Anterior cingulate cortex (tissue), 58 donors: ENCODE data around the gene PACSIN1.
"Not testable (repeated sequence)": the region's sequence is repeated elsewhere in the genome, so short reads cannot be mapped to it uniquely, and the experiment has no call there.

Experiments
- DNase-seq, 58 donors: peaks; one replicate each; lab custom pipeline; 2025; lab: John Stamatoyannopoulos, UW

PACSIN1 gene

DNA sequence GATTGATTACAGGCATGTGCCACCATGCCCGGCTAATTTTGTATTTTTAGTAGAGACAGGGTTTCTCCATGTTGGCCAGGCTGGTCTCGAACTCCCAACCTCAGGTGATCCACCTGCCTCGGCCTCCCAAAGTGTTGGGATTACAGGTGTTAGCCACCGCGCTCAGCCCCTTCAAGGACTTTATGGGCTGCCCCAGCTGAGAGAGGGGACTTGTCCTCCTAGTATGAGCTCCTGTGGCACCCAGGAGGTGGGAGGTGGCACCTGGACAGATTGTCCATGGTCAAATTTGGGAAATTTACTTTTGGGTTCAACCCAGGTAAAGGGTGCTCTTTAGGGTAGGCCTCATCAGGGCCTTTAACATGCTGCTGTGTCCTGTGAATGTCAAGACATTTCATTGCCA, 17.9 kb downstream of the PACSIN1 start:
- DNase-seq, result not testable (repeated sequence)

DNA sequence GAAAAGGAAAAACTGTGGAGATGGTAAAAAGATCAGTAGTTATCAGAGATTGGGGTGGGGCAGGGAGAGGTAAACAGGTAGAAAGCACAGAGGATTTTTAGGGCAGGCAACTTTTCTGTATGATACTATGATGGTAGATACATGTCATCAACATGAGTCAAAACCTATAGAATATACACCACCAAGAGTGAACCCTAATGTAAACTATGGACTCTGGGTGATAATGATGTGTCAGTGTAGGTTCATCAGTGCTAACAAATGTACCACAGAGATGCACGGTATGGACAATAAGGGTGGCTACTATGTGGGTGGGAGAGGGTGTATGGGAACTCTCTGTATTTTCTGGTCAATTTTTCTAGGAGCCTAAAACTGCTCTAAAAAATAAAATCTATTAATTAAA, 18.5 kb downstream of the PACSIN1 start:
- DNase-seq, result no peak

- no peak for DNase-seq
Measured at GRCh38 chr6:34484899-34485298, 19.0 kb downstream of the PACSIN1 start.

DNA sequence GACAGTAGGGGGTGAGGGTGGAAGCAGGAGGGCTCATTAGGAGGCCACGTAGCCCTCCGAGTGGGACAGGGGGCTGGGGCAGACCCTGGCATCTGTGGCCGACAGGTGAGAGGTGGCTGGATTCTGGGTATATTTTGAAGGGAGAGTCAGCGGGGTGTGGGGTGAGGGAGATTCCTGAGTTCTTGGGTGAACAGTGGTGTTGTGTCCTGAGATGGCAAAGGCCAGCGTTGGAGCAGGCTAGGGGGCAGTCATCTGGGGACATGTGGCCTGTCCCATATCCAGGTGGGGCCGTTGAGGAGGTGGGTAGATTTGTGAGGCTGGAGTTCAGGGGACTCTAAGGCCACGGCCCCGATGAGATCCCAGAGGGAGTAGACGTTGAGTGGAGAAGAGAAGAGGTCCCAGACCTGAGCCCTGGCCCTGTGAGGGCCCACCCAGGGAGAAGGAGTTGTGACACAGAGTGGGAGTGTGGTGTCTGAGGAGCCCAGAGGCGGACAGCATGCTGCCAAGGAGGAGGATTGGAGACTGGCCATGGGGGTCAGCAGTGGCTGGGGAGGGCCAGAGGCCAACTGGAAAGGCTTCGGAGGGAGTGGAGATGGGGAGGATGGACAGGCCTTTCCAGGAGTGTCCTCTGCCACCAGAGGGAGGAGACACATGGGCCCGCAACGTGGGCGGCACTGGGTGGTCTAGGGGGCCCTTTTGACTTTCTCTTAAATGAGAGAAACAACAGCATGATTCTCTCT, 19.6 kb downstream of the PACSIN1 start:
- no peak for DNase-seq

- DNase-seq, result no peak
Measured at GRCh38 chr6:34486106-34486740, 20.3 kb downstream of the PACSIN1 start.

DNA sequence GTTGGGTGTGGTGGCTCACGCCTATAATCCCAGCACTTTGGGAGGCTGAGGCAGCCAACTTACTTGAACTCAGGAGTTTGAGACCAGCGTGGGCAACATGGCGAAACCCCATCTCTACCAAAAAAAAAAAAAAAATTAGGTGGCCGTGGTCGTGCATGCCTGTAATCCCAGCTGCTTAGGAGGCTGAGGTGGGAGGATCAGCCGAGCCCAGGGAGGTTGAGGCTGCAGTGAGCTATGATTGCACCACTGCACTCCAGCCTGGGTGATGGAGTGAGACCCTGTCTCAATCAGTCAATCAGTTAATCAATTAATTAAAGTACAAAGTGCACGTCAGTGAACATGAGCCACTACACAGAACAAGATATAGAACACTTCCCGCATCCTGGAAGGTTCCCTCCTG, 21.0 kb downstream of the PACSIN1 start:
- DNase-seq, result not testable (repeated sequence)

GRCh38 chr6:34487536-34487935, 21.7 kb downstream of the PACSIN1 start:
- no peak for DNase-seq

DNA sequence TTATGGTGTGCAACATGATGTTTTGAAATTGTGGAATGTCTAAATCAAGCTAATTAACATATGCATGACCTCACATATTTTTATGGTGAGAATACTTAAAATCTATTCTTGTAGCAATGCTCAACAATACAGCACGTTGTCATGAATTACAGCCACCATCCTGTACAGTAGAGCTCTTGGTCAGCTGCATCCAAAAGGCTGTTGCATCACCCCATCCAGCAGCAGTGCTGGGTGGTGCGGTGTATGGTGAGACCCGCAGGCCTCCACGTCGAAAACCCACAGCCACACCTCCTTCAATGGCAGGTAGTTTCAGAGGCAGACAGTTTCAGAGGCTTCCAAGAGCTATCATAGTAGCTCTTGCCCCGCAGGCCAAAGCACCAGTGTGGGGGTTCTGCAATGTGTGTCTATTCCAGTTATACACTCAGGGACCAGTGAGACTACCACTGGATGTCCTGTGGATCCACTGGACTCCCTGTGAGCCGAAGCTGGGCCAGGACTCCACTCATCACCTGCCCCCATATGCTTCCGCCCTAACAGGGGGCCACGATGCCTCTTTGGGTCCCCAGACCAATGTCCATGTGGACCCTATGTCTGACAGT, 23.4 kb downstream of the PACSIN1 start:
- DNase-seq, result no peak

DNA sequence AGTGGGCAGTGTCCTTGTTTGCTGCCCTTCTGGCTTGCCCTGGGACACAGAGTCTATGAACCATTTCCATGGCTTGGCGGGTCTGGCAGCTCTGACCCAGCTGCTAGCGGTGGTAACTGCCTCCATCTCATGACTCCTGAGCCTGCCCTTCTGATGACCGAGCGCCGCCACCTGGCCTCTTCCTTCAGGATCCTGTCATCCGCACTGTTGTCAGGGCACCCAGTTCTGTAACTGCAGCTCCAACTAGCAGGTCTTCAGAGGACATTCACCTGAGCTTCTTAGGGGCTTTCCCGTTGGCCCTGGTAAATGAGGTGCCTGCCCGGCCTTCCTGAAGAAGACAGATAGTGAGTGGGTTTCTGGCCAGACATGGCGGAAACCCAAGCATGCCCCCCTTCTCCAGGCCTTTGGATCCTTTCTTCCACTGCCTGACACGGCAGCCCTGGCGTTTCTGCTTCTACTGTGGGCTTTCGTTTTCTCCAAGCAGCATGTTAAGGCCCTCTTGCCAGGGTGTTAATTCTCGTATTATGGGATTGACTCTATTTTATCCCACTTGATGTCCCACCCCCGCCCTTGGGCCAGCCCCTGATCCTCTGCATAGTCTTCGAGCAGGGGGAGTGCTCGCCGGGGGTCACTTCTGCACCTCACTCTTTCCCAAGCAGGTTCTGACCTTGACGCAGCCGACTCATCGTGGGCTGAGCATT, 24.7 kb downstream of the PACSIN1 start:
- DNase-seq, result no peak

DNA sequence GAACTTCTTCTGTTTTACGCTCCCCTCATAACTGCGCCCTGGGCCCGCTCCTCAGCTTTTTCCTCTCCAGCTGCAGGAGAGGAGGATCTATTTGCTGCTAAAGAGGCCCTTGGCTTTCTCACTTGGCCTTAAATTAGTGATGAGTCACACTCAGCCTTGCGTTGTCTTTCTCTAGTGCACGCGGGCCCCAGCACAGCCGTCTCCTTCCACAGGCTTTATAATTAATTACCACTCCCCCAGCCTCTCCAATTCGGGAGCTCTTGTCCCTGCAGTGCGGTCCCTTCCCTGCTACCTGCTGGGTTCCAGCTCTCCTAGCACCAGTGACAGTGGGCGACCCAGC, 25.2 kb downstream of the PACSIN1 start:
- DNase-seq, result peak in 3 of 58 donors; percentile 16 to 44 (median 19)

DNA sequence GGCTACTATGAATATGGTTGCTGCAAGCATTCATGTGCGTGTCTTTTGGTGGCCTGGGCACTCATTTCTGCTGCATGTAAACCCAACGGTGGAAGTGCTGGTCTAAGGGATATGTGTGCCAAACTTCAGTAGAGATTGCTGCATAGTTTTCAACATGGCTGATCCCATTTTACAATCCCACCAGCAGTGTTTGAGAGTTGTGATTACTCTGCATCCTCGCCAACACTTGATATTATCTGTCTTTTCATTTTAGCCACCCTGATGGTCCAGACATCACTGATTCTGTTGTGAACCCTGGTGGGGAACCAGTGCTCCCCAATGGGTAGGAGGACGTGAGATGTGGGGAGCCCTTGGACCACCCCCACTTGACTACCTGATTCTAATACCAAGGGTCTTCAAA, 27.5 kb downstream of the PACSIN1 start:
- DNase-seq, result no peak

GRCh38 chr6:34494973-34495372, 29.1 kb downstream of the PACSIN1 start:
- DNase-seq, result peak in 5 of 58 donors; percentile 7 to 47 (median 25)

- no peak for DNase-seq
Measured at GRCh38 chr6:34496103-34496685, 30.3 kb downstream of the PACSIN1 start.

DNA sequence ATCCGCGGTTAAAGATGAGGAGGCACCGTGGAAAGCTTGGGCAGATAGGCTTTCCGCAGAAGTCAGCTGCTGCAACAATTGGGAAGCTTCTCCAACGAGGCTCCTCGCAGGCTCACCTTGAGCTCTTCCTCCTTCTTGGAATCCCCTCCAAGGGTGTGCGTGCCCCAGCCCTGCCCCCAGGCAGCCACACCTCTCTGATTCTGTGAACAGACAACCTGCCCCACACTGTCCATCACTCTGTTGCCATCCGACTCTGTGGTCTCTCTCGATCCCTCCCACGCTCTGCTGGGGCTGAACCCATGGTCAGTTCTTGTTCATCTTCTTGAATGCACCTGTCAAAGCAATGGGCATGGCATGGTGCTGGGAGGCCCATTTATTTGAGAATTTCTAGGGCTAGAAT, 31.5 kb downstream of the PACSIN1 start:
- DNase-seq, result no peak

DNA sequence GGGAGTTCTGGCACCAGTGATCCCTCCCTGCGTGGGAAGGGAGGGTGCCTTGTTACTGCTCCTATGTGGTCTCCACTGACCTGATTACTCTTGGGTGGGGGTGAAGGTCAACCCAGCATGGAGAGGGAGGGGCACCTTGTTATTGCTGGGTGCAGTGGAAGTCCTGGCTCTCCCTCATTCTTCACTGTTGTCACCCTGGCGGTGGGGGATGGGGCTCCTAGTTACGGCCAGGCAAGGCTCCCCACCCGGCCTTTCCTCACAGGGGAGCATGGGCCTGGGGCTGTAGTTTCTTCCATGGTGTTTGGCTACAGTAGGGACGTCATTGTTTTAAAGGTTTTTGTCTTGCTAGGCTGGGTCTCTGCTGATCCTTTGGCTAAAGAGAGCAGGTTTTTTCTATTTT, 40.8 kb downstream of the PACSIN1 start:
- DNase-seq, result no peak

- DNase-seq, result no peak
Measured at GRCh38 chr6:34508425-34508824, 42.5 kb downstream of the PACSIN1 start.

- no peak for DNase-seq
Measured at GRCh38 chr6:34509782-34510181, 43.9 kb downstream of the PACSIN1 start.

GRCh38 chr6:34510299-34510698, 44.4 kb downstream of the PACSIN1 start:
- no peak for DNase-seq

GRCh38 chr6:34511214-34511914, 45.5 kb downstream of the PACSIN1 start:
- peak in 7 of 58 donors; percentile 23 to 51 (median 33) for DNase-seq
